ENCODE results near the gene PSAP.

The PSAP gene

GRCh38 chr10:71807557-71808510 is 43.2 kb downstream of the PSAP start:
- DNase-seq (ENCODE audit: low spot score), result no peak

- DNase-seq (ENCODE audit: low spot score), result no peak
Measured at GRCh38 chr10:71806704-71807556, 44.1 kb downstream of the PSAP start.

- DNase-seq (ENCODE audit: low spot score), result no peak
Measured at GRCh38 chr10:71805776-71806703, 45.0 kb downstream of the PSAP start.

GRCh38 chr10:71804077-71804476 is 47.0 kb downstream of the PSAP start:
- DNase-seq (ENCODE audit: low spot score), result no peak

GRCh38 chr10:71802715-71803488 is 48.1 kb downstream of the PSAP start:
- DNase-seq (ENCODE audit: low spot score), result no peak

- DNase-seq (ENCODE audit: low spot score), result no peak
Measured at GRCh38 chr10:71802235-71802634, 48.8 kb downstream of the PSAP start.

- no peak for DNase-seq (ENCODE audit: low spot score)
Measured at GRCh38 chr10:71801361-71801760, 49.7 kb downstream of the PSAP start.

- no peak for DNase-seq (ENCODE audit: low spot score)
Measured at GRCh38 chr10:71799608-71800453, 51.2 kb downstream of the PSAP start.

- no peak for DNase-seq (ENCODE audit: low spot score)
Measured at GRCh38 chr10:71799112-71799511, 51.9 kb downstream of the PSAP start.

- no peak for DNase-seq (ENCODE audit: low spot score)
Measured at GRCh38 chr10:71798308-71798624, 52.8 kb downstream of the PSAP start.

GRCh38 chr10:71797533-71798307 is 53.3 kb downstream of the PSAP start:
- DNase-seq (ENCODE audit: low spot score), result no peak

GRCh38 chr10:71796749-71797405 is 54.2 kb downstream of the PSAP start:
- DNase-seq (ENCODE audit: low spot score), result no peak

GRCh38 chr10:71795248-71795647 is 55.8 kb downstream of the PSAP start:
- DNase-seq (ENCODE audit: low spot score), result peak; percentile 50

GRCh38 chr10:71790749-71791440 is 60.2 kb downstream of the PSAP start:
- no peak for DNase-seq (ENCODE audit: low spot score)

- DNase-seq (ENCODE audit: low spot score), result no peak
Measured at GRCh38 chr10:71789871-71790270, 61.2 kb downstream of the PSAP start.

- DNase-seq (ENCODE audit: low spot score), result no peak
Measured at GRCh38 chr10:71788954-71789353, 62.1 kb downstream of the PSAP start.

- no peak for DNase-seq (ENCODE audit: low spot score)
Measured at GRCh38 chr10:71784679-71785272, 66.3 kb downstream of the PSAP start.
